Mesenteric fat pad (tissue), 1 donor: ENCODE data around the gene CACNA1B. TPM values are rescaled to one million over a fixed set of nuclear protein-coding genes. Genes with fewer than 3 reads are reported as not detected.
A peak's percentile ranks its signal among the peaks of the same experiment; 100 is the strongest.

Experiments used
- DNase-seq: peaks from one replicate; pipeline ENCODE4 v3.0.0-alpha.2; 2020; ENCODE audit warnings: low spot score
- total RNA-seq: library from RNA; stranded (reverse); fragmentation: NEBNext Ultra II Directional; extraction: Animal tissue kit (Norgen Biotek cat#: 25700); gene quantifications from one replicate; pipeline ENCODE4 v1.2.1, GENCODE V29; 2021
- donor health status: DM: yes; HTN: yes; CAD: no.

Gene CACNA1B
- total RNA-seq, 1 donor from 2014 or later, result not detected

DNA sequence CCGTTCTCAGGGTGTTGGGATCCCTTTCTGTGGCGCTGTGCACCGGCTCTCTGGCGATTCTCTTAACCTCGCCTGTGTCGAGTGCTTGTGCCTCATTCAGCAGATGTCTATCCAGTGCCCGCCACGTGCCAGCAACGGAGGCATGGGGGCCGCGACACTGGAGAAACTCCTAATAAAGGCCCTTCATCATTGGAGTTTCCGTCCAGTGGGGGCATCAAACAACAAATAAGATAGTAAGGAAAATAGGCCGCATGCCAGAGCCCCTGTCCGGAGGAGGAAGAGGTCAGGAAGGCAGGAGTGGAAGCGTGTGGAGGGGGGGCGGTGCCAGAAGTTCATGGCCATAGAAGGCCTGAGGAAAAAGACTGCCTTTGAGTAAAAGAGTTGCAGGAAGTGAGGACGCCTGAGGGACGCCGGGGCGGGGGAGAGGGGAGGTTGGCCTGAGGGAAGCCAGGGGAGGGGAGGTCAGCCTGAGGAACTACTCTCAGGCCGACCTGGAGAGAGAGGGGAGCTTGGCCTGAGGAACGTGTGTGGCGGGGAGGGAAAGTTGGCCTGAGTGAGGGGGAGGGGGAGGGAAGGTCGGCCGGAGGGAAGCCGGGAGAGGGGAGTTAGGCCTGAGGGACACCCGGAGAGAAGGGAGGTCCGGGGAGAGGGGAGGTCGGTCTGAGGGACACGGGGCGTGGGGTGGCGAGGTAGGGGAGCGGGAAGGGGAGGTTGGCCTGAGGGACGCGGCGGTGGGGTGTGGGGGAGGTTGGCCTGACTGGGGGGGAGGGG, 82.2 kb downstream of the CACNA1B start:
- DNase-seq, result peak; percentile 81

DNA sequence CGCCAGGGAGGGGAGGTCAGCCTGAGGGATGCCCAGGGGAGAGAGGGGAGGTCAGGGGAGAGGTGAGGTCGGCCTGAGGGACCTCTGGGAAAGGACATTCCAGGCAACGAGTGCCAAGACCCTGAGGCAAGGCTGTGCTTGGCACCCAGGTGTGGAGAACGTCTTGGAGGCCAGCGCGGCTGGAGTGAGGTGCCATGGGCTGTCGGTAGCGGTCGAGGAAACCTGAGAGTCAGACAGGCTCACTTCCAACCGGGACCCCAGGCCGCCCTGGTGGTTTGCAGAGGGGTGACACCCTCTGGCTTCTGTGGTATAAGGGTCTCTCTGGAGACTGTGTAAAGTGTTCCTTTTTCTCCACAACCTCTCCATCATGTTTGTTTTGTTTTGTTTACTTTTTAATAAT, 82.9 kb downstream of the CACNA1B start:
- no peak for DNase-seq

- DNase-seq, result no peak
Measured at GRCh38 chr9:137963525-137963924, 85.9 kb downstream of the CACNA1B start.

GRCh38 chr9:137965177-137965795, 87.7 kb downstream of the CACNA1B start:
- no peak for DNase-seq

GRCh38 chr9:137967280-137967953, 89.8 kb downstream of the CACNA1B start:
- peak; percentile 81 for DNase-seq

- DNase-seq, result peak; percentile 75
Measured at GRCh38 chr9:137968235-137968634, 90.7 kb downstream of the CACNA1B start.

DNA sequence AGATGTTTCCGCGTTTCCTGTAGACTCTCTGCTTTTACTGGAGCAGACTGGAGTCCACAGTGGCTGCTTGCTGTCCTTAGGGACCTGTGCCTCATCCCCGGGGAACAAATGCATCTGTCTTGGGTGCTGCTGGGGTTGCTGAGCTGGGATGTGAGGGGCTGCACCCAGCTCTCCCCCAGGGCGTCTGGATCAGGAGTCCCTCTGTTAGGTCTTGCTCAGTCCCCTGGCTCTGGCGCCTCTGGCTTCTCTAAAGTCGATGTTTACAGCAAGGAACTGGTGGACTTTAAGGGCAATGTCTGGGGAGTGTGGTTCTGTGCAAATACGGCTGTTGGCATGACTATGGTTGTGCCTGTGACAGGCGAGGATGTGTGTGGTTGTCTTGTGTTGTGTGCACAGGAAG, 91.4 kb downstream of the CACNA1B start:
- DNase-seq, result peak; percentile 74

GRCh38 chr9:137969685-137970084, 92.1 kb downstream of the CACNA1B start:
- no peak for DNase-seq

- DNase-seq, result no peak
Measured at GRCh38 chr9:137970098-137970497, 92.5 kb downstream of the CACNA1B start.

GRCh38 chr9:137970686-137971476, 93.3 kb downstream of the CACNA1B start:
- DNase-seq, result no peak

- DNase-seq, result peak; percentile 82
Measured at GRCh38 chr9:137971477-137972138, 94.0 kb downstream of the CACNA1B start.

DNA sequence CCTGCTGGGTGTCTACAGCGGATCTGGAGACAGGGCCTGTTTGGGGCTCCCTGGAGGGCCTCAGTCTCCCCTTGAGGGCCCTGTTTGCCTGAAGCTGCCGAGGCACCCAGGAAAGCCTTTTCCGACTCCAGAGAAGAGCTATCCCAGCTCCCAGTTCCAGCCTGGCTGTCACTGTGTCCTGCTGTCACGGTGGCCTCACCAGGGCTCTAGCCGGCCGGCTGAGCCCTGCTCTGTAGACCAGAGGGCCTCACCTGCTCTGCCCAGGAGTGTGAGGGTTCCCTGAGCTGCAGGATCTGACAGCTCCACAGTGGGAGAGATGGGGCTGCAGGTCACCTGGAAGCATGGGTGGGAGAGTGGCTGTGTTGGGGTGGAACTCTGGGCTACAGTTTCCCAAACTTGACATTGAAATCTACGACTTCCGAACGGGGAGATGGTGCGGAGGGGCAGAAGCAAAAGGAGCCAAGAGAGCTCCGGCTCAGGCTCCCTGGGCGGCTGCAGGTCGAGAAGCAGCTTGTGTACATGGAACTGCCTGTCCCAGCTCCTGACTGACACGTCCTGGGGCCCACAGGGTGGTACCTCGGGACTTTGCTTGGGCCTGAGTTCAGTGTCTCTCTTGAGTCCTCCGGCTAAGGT, 94.9 kb downstream of the CACNA1B start:
- DNase-seq, result no peak

GRCh38 chr9:137972988-137973470, 95.4 kb downstream of the CACNA1B start:
- peak; percentile 82 for DNase-seq

GRCh38 chr9:137973829-137974416, 96.3 kb downstream of the CACNA1B start:
- DNase-seq, result peak; percentile 75

DNA sequence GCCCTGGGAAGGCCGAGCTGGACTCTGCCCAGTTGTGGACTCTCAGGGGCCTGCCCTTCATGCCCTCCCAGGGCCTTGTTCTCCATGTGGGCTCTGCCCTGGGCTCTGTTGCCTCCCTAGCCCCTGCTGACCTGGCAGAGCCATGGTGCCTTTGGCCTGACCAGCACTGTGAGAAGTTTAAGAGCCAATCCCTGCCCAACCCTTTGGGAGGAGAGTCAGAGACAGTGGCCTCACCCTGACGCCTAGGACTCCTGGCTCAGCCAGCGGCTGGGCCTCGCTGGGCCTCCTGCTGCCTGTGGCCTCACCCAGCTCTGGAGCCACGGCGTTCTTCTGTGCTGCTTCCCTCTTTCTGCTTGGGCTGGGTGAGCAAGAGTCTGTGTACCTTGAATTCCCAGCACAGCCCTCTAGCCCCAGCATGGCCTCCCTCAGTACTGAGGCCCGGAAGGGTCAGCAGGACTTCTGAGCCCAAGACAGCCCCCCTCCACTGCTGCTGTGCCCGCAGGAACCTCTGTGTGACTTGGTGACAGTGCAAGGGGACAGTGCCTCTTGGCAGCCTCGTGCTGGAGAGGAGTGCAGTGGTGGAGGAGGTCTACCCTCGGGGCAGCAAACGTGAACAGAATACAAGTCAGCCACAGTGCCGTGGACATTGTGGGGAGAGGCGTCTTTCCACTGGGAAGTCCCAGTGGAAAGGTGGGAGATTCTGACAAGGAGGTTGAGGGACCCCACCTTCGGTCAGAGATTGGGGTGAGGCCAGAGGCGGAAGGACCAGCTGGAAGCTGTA, 97.4 kb downstream of the CACNA1B start:
- DNase-seq, result peak; percentile 73

DNA sequence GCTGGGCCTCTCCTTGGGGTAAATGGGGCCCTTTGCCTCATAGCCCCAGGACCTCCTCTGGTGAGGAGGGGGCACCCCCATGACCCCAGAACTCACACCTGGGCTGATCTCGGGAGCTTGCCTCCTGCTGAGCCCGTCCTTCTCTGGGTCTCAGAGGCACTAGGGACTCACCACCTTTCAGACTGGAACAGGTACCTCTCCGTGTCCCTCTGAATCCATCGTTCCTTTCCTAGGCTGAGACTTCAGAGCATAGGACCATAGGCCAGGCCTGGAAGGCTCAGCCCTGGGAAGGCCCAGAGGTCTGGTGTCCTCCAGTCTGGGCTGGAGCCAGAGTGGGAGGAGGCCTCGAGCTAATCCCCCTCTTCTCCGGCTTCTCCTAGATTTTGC, 97.9 kb downstream of the CACNA1B start:
- DNase-seq, result no peak

- DNase-seq, result no peak
Measured at GRCh38 chr9:137975936-137976565, 98.5 kb downstream of the CACNA1B start.

DNA sequence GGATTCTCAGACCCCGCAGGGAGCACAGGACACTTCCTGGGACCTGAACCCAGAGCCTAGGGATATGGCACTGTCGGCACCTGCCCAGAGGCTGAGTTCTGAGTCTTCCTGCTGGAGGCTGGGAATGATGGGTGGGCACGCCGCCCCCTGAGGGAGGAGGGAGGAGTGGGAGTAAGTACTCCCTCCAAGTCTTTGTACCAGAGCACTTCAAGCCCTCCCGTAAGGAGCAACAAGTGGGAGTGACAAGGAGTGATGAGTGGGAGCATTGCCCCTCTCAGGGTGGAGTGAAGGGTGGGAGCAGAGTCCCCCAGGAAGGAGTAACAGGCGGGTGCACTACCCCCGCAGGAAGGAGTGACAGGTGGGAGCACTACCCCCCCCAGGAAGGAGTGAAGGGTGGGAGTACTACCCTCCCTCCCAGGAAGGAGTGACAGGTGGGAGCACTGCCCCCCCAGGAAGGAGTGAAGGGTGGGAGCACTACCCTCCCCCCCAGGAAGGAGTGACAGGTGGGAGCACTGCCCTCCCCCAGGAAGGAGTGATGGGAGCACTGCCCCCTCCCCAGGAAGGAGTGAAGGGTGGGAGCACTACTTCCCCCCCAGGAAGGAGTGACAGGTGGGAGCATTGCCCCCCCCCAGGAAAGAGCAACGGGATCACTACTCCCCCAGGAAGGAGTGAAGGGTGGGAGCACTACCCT, 100.1 kb downstream of the CACNA1B start:
- no peak for DNase-seq
